HepG2 (cell line): ENCODE data around the gene SP7.

Experiments used
- ARNT2 ChIP-seq: sonication (generic); formaldehyde crosslinking; IDR thresholded peaks from 2 replicates; pipeline ENCODE4 v1.8.0; 2022; ENCODE audit warnings: mild to moderate bottlenecking, low read depth, missing genetic modification reagents, moderate library complexity
- ESRRA ChIP-seq: sonication (generic); formaldehyde crosslinking; IDR thresholded peaks from 2 replicates; pipeline ENCODE4 v1.5.1; 2020; ENCODE audit warnings: mild to moderate bottlenecking, low read depth, missing genetic modification reagents
- EZH2 ChIP-seq: conservative IDR thresholded peaks from 2 replicates; pipeline ENCODE4 v1.6.1; 2012; ENCODE audit warnings: mild to moderate bottlenecking, low read depth, low read length, moderate library complexity
- HNRNPL ChIP-seq: fragments of 200-400 bp; formaldehyde crosslinking; IDR thresholded peaks from 2 replicates; pipeline ENCODE4 v1.6.1; 2017; ENCODE audit warnings: mild to moderate bottlenecking, low read depth, low read length
- JARID2 ChIP-seq: sonication (generic); formaldehyde crosslinking; IDR thresholded peaks from 2 replicates; pipeline ENCODE4 v1.8.1; 2023; ENCODE audit warnings: missing genetic modification reagents, inconsistent platforms; ENCODE audit not compliant: insufficient replicate concordance
- POLR2AphosphoS5 ChIP-seq: IDR thresholded peaks from 2 replicates; pipeline ENCODE4 v1.6.1; 2012; ENCODE audit warnings: low read depth, low read length
- SP2 ChIP-seq: sonication (generic); formaldehyde crosslinking; IDR thresholded peaks from 2 replicates; pipeline ENCODE4 v1.5.1; 2020; ENCODE audit warnings: mild to moderate bottlenecking, missing genetic modification reagents
- ZSCAN29 ChIP-seq: sonication (generic); formaldehyde crosslinking; conservative IDR thresholded peaks from 2 replicates; pipeline ENCODE4 v1.4.0; 2020; ENCODE audit warnings: mild to moderate bottlenecking, missing genetic modification reagents
- TF ChIP-seq, protein P1 (sequence below): sonication (generic); formaldehyde crosslinking; IDR thresholded peaks from 2 replicates; pipeline ENCODE4 v1.5.0; 2020; ENCODE audit warnings: missing genetic modification reagents

DNA sequence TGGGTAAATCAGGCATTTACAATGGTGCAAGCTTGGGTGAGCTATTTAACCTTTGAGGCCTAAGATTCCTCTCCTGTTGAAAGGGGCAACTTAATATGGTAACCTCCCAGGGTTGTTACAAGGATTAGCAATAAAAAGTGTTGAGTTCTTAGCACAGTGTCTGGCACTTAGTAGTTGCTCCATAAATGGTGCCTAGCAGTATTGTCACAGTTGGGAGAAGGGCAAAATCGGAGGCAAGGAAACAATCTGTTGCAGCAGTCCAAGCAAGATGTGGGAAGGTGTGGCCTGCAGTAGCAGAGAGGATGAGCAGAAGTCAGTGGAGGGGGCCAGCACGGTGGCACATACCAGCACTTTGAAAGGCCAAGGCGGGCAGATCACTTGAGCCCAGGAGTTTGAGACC lies 7.3 kb upstream of the SP7 start:
- no peak for TF ChIP-seq POLR2AphosphoS5
- no peak for TF ChIP-seq ARNT2 (CRISPR knock-in tag)
- no peak for TF ChIP-seq SP2
- TF ChIP-seq HNRNPL: no peak
- no peak for TF ChIP-seq EZH2
- TF ChIP-seq JARID2: no peak
- no peak for TF ChIP-seq ESRRA
- no peak for TF ChIP-seq ZSCAN29 (CRISPR knock-in tag)
- TF ChIP-seq, protein P1, sequence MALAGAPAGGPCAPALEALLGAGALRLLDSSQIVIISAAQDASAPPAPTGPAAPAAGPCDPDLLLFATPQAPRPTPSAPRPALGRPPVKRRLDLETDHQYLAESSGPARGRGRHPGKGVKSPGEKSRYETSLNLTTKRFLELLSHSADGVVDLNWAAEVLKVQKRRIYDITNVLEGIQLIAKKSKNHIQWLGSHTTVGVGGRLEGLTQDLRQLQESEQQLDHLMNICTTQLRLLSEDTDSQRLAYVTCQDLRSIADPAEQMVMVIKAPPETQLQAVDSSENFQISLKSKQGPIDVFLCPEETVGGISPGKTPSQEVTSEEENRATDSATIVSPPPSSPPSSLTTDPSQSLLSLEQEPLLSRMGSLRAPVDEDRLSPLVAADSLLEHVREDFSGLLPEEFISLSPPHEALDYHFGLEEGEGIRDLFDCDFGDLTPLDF (CRISPR knock-in tag): no peak
